Spinal cord (tissue), 10 donors: Measurements from ENCODE around the gene THOP1. TPM values are rescaled to one million over a fixed set of nuclear protein-coding genes. Genes with fewer than 3 reads are reported as not detected.

Experiments
- DNase-seq, 6 donors: peaks; one replicate each; pipeline versions ENCODE4 v3.0.0 to v3.0.0-alpha.2; 2013 to 2015; ENCODE audit warnings: low spot score in 6 of 6, low read depth in 4 of 6
- H3K27ac ChIP-seq: one replicate; pipeline ENCODE4 v1.5.1; 2013; ENCODE audit warnings: low read depth, low read length, control low read depth
- H3K27me3 ChIP-seq: one replicate; pipeline ENCODE4 v1.6.1; 2013; ENCODE audit warnings: low read length; ENCODE audit not compliant: control insufficient read depth, insufficient read depth
- H3K36me3 ChIP-seq: one replicate; pipeline ENCODE4 v1.6.1; 2013; ENCODE audit warnings: low read length; ENCODE audit not compliant: control insufficient read depth, insufficient read depth
- H3K4me1 ChIP-seq: one replicate; pipeline ENCODE4 v1.6.1; 2013; ENCODE audit warnings: low read length; ENCODE audit not compliant: control insufficient read depth, insufficient read depth
- H3K4me3 ChIP-seq: one replicate; pipeline ENCODE4 v1.5.1; 2013; ENCODE audit warnings: low read depth, low read length, control low read depth
- H3K9me3 ChIP-seq: one replicate; pipeline ENCODE4 v1.6.1; 2013; ENCODE audit warnings: low read length; ENCODE audit not compliant: control insufficient read depth, insufficient read depth
- WGBS: methylation state at CpG from one replicate; pipeline ENCODE4 v1.1.5; 2013; ENCODE audit warnings: missing lambda C conversion rate; ENCODE audit not compliant: insufficient coverage; 5-methylcytosine and 5-hydroxymethylcytosine counted together
- polyA plus RNA-seq, 2 donors: library from polyadenylated mRNA; unstranded; fragments of 120-200 nt; gene quantifications; one replicate each; pipeline ENCODE4 v1.2.1, GENCODE V29; 2013; ENCODE audit not compliant: insufficient read length in 2 of 2
- total RNA-seq, 2 donors: library from RNA; depleted of rRNA in 1 of 2; stranded (reverse); fragments of 120-200 nt in 1 of 2; fragments of >200 nt in 1 of 2; gene quantifications; one replicate each; pipeline versions ENCODE4 v1.2.3 to v1.2.4, GENCODE V29; 2013 to 2014
- donor health status: healthy.

Gene THOP1
- total and polyA plus RNA-seq, 4 donors = 42.2 to 89.0 (median 63.1) TPM

- no peak for DNase-seq
- no peaks in the 10 kb centered on the region for H3K4me1 ChIP-seq
- no peak overlapping the region for H3K27ac ChIP-seq
- no peak overlapping the region for H3K4me3 ChIP-seq
- peaks cover 100% of the 10 kb centered on the region for H3K36me3 ChIP-seq
- H3K27me3 ChIP-seq = no peaks in the 10 kb centered on the region
- 96% methylated on average over 56 of the region's 56 CpGs for WGBS
- no peaks in the 10 kb centered on the region for H3K9me3 ChIP-seq
Observed at GRCh38 chr19:2807379-2808128, 22.3 kb downstream of the THOP1 start.

GRCh38 chr19:2808129-2808941, 23.0 kb downstream of the THOP1 start:
- peaks cover 100% of the 10 kb centered on the region for H3K36me3 ChIP-seq
- DNase-seq = no peak

GRCh38 chr19:2809387-2810140, 24.3 kb downstream of the THOP1 start:
- Histone ChIP-seq H3K4me3 (no peak overlapping the region), H3K36me3 (peaks cover 100% of the 10 kb centered on the region), H3K27ac (no peak overlapping the region), H3K9me3 (no peaks in the 10 kb centered on the region), H3K4me1 (no peaks in the 10 kb centered on the region), H3K27me3 (no peaks in the 10 kb centered on the region)
- DNase-seq = no peak
- WGBS = 89% methylated on average over 37 of the region's 37 CpGs

More at GRCh38 chr19:2808129-2808941, 23.0 kb downstream of the THOP1 start:
- Histone ChIP-seq H3K4me1 (no peaks in the 10 kb centered on the region), H3K27me3 (no peaks in the 10 kb centered on the region), H3K27ac (no peak overlapping the region), H3K4me3 (no peak overlapping the region), H3K9me3 (no peaks in the 10 kb centered on the region)
- WGBS = 95% methylated on average over 41 of the region's 41 CpGs

- Histone ChIP-seq H3K4me3 (no peak overlapping the region), H3K9me3 (no peaks in the 10 kb centered on the region), H3K4me1 (no peaks in the 10 kb centered on the region), H3K27ac (no peak overlapping the region), H3K27me3 (no peaks in the 10 kb centered on the region), H3K36me3 (peaks cover 100% of the 10 kb centered on the region)
- DNase-seq = no peak
- WGBS = 94% methylated on average over 55 of the region's 58 CpGs
Observed at GRCh38 chr19:2810141-2811091, 25.1 kb downstream of the THOP1 start.

DNA sequence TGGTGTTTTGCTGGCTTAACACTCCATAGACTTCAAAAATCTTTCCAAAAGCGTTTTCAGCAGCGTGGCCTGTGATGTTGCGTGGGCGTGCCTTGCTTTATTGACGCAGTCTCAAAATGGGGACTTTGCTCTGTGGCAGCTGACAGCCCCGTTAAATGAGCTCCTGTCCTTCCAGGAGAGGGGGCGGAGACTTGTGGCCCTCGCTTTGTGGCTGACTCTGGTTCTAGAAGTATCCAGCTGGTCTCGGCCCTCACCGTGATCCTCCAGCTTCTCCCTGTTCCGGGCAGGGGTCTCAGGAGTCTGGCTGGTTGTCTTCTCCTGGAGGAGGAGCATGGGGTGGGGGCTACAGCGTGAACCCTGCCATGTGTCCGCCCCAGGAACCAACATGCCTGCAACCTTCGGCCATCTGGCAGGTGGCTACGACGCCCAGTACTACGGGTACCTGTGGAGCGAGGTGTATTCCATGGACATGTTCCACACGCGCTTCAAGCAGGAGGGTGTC, 26.0 kb downstream of the THOP1 start:
- Histone ChIP-seq H3K27me3 (no peaks in the 10 kb centered on the region), H3K4me1 (no peaks in the 10 kb centered on the region), H3K4me3 (no peak overlapping the region), H3K27ac (no peak overlapping the region), H3K36me3 (peaks cover 100% of the 10 kb centered on the region), H3K9me3 (no peaks in the 10 kb centered on the region)
- WGBS = 95% methylated on average over 20 of the region's 20 CpGs
- DNase-seq = no peak

DNA sequence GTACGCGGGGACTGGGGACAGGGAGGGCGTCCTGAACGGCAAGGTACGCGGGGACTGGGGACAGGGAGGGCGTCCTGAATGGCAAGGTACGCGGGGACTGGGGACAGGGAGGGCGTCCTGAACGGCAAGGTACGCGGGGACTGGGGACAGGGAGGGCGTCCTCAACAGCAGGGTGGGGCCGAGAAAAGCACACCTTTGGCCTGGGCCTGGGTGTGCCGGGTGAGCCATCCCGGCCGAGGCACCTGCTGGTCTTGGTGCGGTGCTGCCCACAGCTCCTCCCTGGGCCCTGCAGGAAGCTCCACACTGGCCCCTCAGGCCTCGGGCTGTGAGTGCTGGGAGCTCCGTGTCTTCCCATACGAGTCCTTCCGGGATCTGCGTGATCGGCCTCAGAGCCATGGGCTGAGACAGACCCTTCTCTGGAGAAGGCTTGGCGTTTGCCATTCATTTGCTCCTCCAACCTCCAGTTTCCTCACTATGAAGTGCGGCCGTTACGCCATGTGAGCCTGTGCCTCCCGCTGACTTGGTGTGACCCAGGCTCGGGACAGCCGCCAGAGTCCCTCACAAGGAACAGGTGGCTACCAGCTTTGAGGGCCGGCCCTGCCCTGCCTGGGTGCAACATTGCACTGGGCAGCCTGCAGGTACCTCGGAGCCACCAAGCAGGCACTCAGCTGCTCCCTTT, 26.6 kb downstream of the THOP1 start:
- H3K4me3 ChIP-seq = no peak overlapping the region
- H3K9me3 ChIP-seq = no peaks in the 10 kb centered on the region
- peaks cover 95% of the 10 kb centered on the region for H3K36me3 ChIP-seq
- no peaks in the 10 kb centered on the region for H3K27me3 ChIP-seq
- WGBS = 92% methylated on average over 34 of the region's 34 CpGs
- no peak for DNase-seq
- H3K27ac ChIP-seq = no peak overlapping the region
- H3K4me1 ChIP-seq = no peaks in the 10 kb centered on the region

GRCh38 chr19:2812414-2813234, 27.3 kb downstream of the THOP1 start:
- no peak for DNase-seq
- peaks cover 88% of the 10 kb centered on the region for H3K36me3 ChIP-seq
- H3K4me3 ChIP-seq = no peak overlapping the region
- no peaks in the 10 kb centered on the region for H3K9me3 ChIP-seq
- no peaks in the 10 kb centered on the region for H3K4me1 ChIP-seq
- H3K27me3 ChIP-seq = no peaks in the 10 kb centered on the region
- H3K27ac ChIP-seq = no peak overlapping the region
- 93% methylated on average over 36 of the region's 37 CpGs for WGBS
